HepG2 (cell line): ENCODE measurements around the gene PLEKHG5. TPM values are rescaled to one million over a fixed set of nuclear protein-coding genes. Genes with fewer than 3 reads are reported as not detected.

Source experiments
- ATAC-seq: fragments of 200-7000 bp; cut with Tn5 transposase; 3 replicates; pipeline ENCODE4 v1.9.1; 2020; ENCODE audit warnings: mild to moderate bottlenecking, moderate library complexity
- BruUV-seq: library from RNA; stranded (reverse); fragments of 400-500 nt; replicated peaks from 2 replicates; lab custom pipeline; 2021; lab: Mats Ljungman, UMichigan
- CTCF ChIA-PET: fragments of 300-600 bp; formaldehyde crosslinking; extraction: SDS; loops from one replicate; lab custom pipeline; 2021; ENCODE audit warnings: low total read pairs, inconsistent platforms, low intra/inter-chr PET ratio; lab: Yijun Ruan, JAX
- POLR2A ChIA-PET: fragments of 350-600 bp; sonication (Branson Sonifier 250); formaldehyde crosslinking; loops from one replicate; lab custom pipeline; 2020; ENCODE audit warnings: antibody characterized with exemption, inconsistent platforms; lab: Yijun Ruan, JAX
- DNase-seq: peaks from one replicate; pipeline ENCODE4 v3.0.0-alpha.2; 2015; ENCODE audit warnings: low spot score
- FAIRE-seq: peaks from 3 replicates; lab custom pipeline; 2011; peaks lifted over from hg19 to GRCh38; lab: Jason Lieb, UNC
- H2AFZ ChIP-seq: one replicate; pipeline ENCODE4 v1.6.1; 2011; ENCODE audit warnings: low read length, inconsistent platforms
- H3K27ac ChIP-seq: fragments of 300-600 bp; 3 replicates; pipeline ENCODE4 v1.8.0; 2011; ENCODE audit warnings: mixed run types, mild to moderate bottlenecking, mixed read lengths, low read length, inconsistent platforms; ENCODE audit not compliant: insufficient read depth; ENCODE audit errors: extremely low read length
- H3K27me3 ChIP-seq, 2 experiments: fragments of 200-600 bp in 1 of 2; 2 replicates in 1 of 2; 3 replicates in 1 of 2; pipeline versions ENCODE4 v1.6.0 to v1.8.0; 2011; ENCODE audit warnings: low read length in 2 of 2, mild to moderate bottlenecking in 2 of 2, moderate library complexity in 2 of 2, inconsistent platforms in 1 of 2; ENCODE audit not compliant: insufficient read depth in 2 of 2, control insufficient read depth in 1 of 2
- H3K36me3 ChIP-seq, 2 experiments: fragments of 200-600 bp in 1 of 2; replicated peaks in 1 of 2; 2 replicates in 1 of 2; 3 replicates in 1 of 2; pipeline versions ENCODE4 v1.5.1 to v1.8.0; 2011; ENCODE audit warnings: low read length in 2 of 2, inconsistent platforms in 1 of 2; ENCODE audit not compliant: insufficient read depth in 2 of 2, control insufficient read depth in 1 of 2
- H3K4me1 ChIP-seq: 2 replicates; pipeline ENCODE4 v1.5.1; 2012; ENCODE audit warnings: low read length, inconsistent platforms; ENCODE audit not compliant: insufficient read depth
- H3K4me2 ChIP-seq: 2 replicates; pipeline ENCODE4 v1.6.0; 2011; ENCODE audit warnings: low read depth, low read length, inconsistent platforms
- H3K4me3 ChIP-seq, 3 experiments: fragments of 200-600 bp in 1 of 3; sonication (generic), shearing (Covaris generic) in 1 of 3; replicated peaks in 1 of 3; 2 replicates each; pipeline ENCODE4 v1.5.1; 2011 to 2016; ENCODE audit warnings: low read length in 3 of 3, inconsistent platforms in 2 of 3, low read depth in 2 of 3, mild to moderate bottlenecking in 2 of 3, control low read depth in 1 of 3, mixed read lengths in 1 of 3; ENCODE audit not compliant: insufficient read depth in 1 of 3
- H3K79me2 ChIP-seq: one replicate; pipeline ENCODE4 v1.6.1; 2011; ENCODE audit warnings: low read length, inconsistent platforms; ENCODE audit not compliant: insufficient read depth
- H3K9ac ChIP-seq: 2 replicates; pipeline ENCODE4 v1.6.0; 2011; ENCODE audit warnings: mild to moderate bottlenecking, low read depth, low read length, inconsistent platforms; ENCODE audit not compliant: insufficient read depth
- H3K9me3 ChIP-seq: 2 replicates; pipeline ENCODE4 v1.5.1; 2012; ENCODE audit warnings: mild to moderate bottlenecking, low read length
- H4K20me1 ChIP-seq: 2 replicates; pipeline ENCODE4 v1.6.0; 2011; ENCODE audit warnings: inconsistent platforms, mild to moderate bottlenecking, low read length, moderate library complexity; ENCODE audit not compliant: insufficient read depth
- ARHGAP35 ChIP-seq: sonication (generic); formaldehyde crosslinking; IDR thresholded peaks from 2 replicates; pipeline ENCODE4 v1.9.0; 2022; ENCODE audit warnings: mild to moderate bottlenecking, inconsistent platforms, moderate library complexity, missing genetic modification reagents, borderline replicate concordance
- ARID2 ChIP-seq: sonication (generic); formaldehyde crosslinking; IDR thresholded peaks from 2 replicates; pipeline ENCODE4 v1.8.1; 2022; ENCODE audit warnings: mild to moderate bottlenecking, missing genetic modification reagents, borderline replicate concordance
- CBFB ChIP-seq: sonication (generic); formaldehyde crosslinking; IDR thresholded peaks from 2 replicates; pipeline ENCODE4 v1.4.0; 2020; ENCODE audit warnings: missing genetic modification reagents
- CBX1 ChIP-seq: IDR thresholded peaks from one replicate; pipeline ENCODE4 v1.6.1; 2016; ENCODE audit warnings: antibody characterized with exemption, low read depth
- HNF4G ChIP-seq, 2 experiments: sonication (generic) in 1 of 2; formaldehyde crosslinking in 1 of 2; IDR thresholded peaks; 2 replicates each; pipeline versions ENCODE4 v1.4.0 to v1.6.1; 2011 to 2020; ENCODE audit warnings: borderline replicate concordance in 2 of 2, low read depth in 2 of 2, mild to moderate bottlenecking in 2 of 2, low read length in 1 of 2, missing genetic modification reagents in 1 of 2, moderate library complexity in 1 of 2
- LCORL ChIP-seq, 2 experiments: fragments of 450-650 bp in 1 of 2; sonication (generic) in 1 of 2; formaldehyde crosslinking in 1 of 2; IDR thresholded peaks; 2 replicates each; pipeline versions ENCODE4 v1.5.0 to v1.6.1; 2017 to 2020; ENCODE audit warnings: antibody characterized with exemption in 1 of 2, missing genetic modification reagents in 1 of 2
- PAXIP1 ChIP-seq: sonication (generic); formaldehyde crosslinking; conservative IDR thresholded peaks from 2 replicates; pipeline ENCODE4 v1.4.0; 2020; ENCODE audit warnings: mild to moderate bottlenecking, missing genetic modification reagents, moderate library complexity
- RELA ChIP-seq: sonication (generic); formaldehyde crosslinking; IDR thresholded peaks from 2 replicates; pipeline ENCODE4 v1.4.0; 2020; ENCODE audit warnings: missing genetic modification reagents
- RFX5 ChIP-seq: IDR thresholded peaks from 2 replicates; pipeline ENCODE4 v1.6.1; 2011; ENCODE audit warnings: low read depth, low read length, improper control_type of control experiment
- SNAPC5 ChIP-seq: sonication (generic); formaldehyde crosslinking; IDR thresholded peaks from 2 replicates; pipeline ENCODE4 v1.8.1; 2023; ENCODE audit warnings: mild to moderate bottlenecking, missing genetic modification reagents, borderline replicate concordance
- SP2 ChIP-seq: sonication (generic); formaldehyde crosslinking; IDR thresholded peaks from 2 replicates; pipeline ENCODE4 v1.5.1; 2020; ENCODE audit warnings: mild to moderate bottlenecking, missing genetic modification reagents
- STAT6 ChIP-seq: sonication (generic); formaldehyde crosslinking; IDR thresholded peaks from 2 replicates; pipeline ENCODE4 v1.4.0; 2020; ENCODE audit warnings: missing genetic modification reagents, mild to moderate bottlenecking, borderline replicate concordance
- ZMAT5 ChIP-seq: sonication (generic); formaldehyde crosslinking; IDR thresholded peaks from 2 replicates; pipeline ENCODE4 v1.5.0; 2020; ENCODE audit warnings: mild to moderate bottlenecking, low read depth, missing genetic modification reagents, borderline replicate concordance
- ZNF557 ChIP-seq: sonication (generic); formaldehyde crosslinking; IDR thresholded peaks from 2 replicates; pipeline ENCODE4 v1.4.0; 2020; ENCODE audit warnings: missing genetic modification reagents
- ZNF7 ChIP-seq: IDR thresholded peaks from 2 replicates; pipeline ENCODE4 v1.6.1; 2016; ENCODE audit warnings: missing biosample characterization, missing genetic modification reagents
- ZSCAN25 ChIP-seq: sonication (generic); formaldehyde crosslinking; IDR thresholded peaks from 2 replicates; pipeline ENCODE4 v1.8.0; 2022; ENCODE audit warnings: mild to moderate bottlenecking, missing genetic modification reagents
- WGBS: methylation state at CpG from one replicate; pipeline ENCODE4 v1.1.6; 2017; ENCODE audit warnings: low lambda C conversion rate; 5-methylcytosine and 5-hydroxymethylcytosine counted together
- in situ Hi-C: cut with HindIII; loops from 2 replicates; pipeline ENCODE4 v1.10.0; 2017; ENCODE audit warnings: low pct_unique_long_range_greater_than_20kb; ENCODE audit not compliant: extremely low pct_ligation_motif_present
- intact Hi-C: fragments of 100-400 bp; cut with micrococcal nuclease; formaldehyde crosslinking; loops from one replicate; pipeline ENCODE4 v1.10.0; 2022; ENCODE audit not compliant: unreplicated experiment
- polyA plus RNA-seq, 8 experiments: library from polyadenylated mRNA; depleted of rRNA in 3 of 8; stranded (reverse) in 7 of 8; unstranded in 1 of 8; fragments of >200 nt; fragmentation: Illumina TruSeq in 4 of 8; extraction: Trizol in 4 of 8; gene quantifications; 2 replicates each; pipeline versions ENCODE4 v1.2.1 to v1.2.3, GENCODE V29; 2011 to 2016; ENCODE audit warnings: low read depth in 4 of 8, missing spikeins in 1 of 8, mixed read lengths in 1 of 8; ENCODE audit not compliant: insufficient read depth in 1 of 8
- total RNA-seq, 5 experiments: library from RNA; depleted of rRNA; stranded (reverse); fragments of >200 nt; fragmentation: Illumina TruSeq; extraction: Trizol; gene quantifications; 2 replicates each; pipeline ENCODE4 v1.2.3, GENCODE V29; 2016; ENCODE audit warnings: low read depth in 1 of 5

PLEKHG5 gene
- total and polyA plus RNA-seq, 2 of the 13 experiments (the other 11 are each of a cell fraction or from before 2014, with no cell fraction given) = 1.9 to 3.5 TPM

- TF ChIP-seq CBFB (no peak), RELA (CRISPR knock-in tag) (no peak), STAT6 (no peak), CBX1 (no peak), ARHGAP35 (CRISPR knock-in tag) (no peak), ZNF557 (CRISPR knock-in tag) (no peak), ZMAT5 (CRISPR knock-in tag) (no peak), ZNF7 (CRISPR knock-in tag) (no peak), ZSCAN25 (CRISPR knock-in tag) (peak; percentile 86)
Measured at GRCh38 chr1:6511561-6512244, 20.2 kb upstream of the PLEKHG5 start (continued).

- H2AFZ ChIP-seq = no peak overlapping the region
- no peak for FAIRE-seq
- H3K9ac ChIP-seq = no peak overlapping the region; the same call in 1 of the 2 replicates
- H3K27ac ChIP-seq = peak overlapping the region; percentile 54
- peak overlapping the region; percentile 90; the same call in 1 of the 2 replicates for H3K4me2 ChIP-seq
- POLR2A ChIA-PET = no interaction called here
- intact Hi-C loops (no loop called here), in situ Hi-C loops (no loop called here)
- H3K36me3 ChIP-seq = no peaks in the 10 kb centered on the region
- H4K20me1 ChIP-seq = no peaks in the 10 kb centered on the region
- WGBS = 14% methylated on average over 6 of the region's 6 CpGs
- no TSS peak for BruUV-seq
- peaks cover 70% of the 10 kb centered on the region for H3K4me1 ChIP-seq
- peaks cover 15 to 27% of the 10 kb centered on the region in 2 experiments; a peak in 4 of 5 replicates for H3K27me3 ChIP-seq
- ATAC-seq = no peak
- no peaks in the 10 kb centered on the region for H3K9me3 ChIP-seq
- H3K79me2 ChIP-seq = no peaks in the 10 kb centered on the region
- CTCF ChIA-PET = no interaction called here
- peak overlapping the region in 1 of 3 experiments; percentile 53; a peak in 1 of 6 replicates for H3K4me3 ChIP-seq
- DNase-seq = peak; percentile 32
- TF ChIP-seq SNAPC5 (CRISPR knock-in tag) (no peak), HNF4G (IDR thresholded peaks at IDR 0.05; ENCODE audit: borderline replicate concordance, low read depth, low read length) (0 out of 2 replicates have a peak, but pooled peaks have one; percentile 12), HNF4G (CRISPR knock-in tag; IDR thresholded peaks at IDR 0.05; ENCODE audit: borderline replicate concordance, low read depth) (no peak), PAXIP1 (CRISPR knock-in tag) (peak; percentile 41; the same call in 1 of the 2 replicates), RFX5 (no peak), SP2 (CRISPR knock-in tag) (0 out of 2 replicates have a peak, but pooled peaks have one; percentile 16), LCORL (IDR thresholded peaks at IDR 0.05) (no peak), LCORL (CRISPR knock-in tag; IDR thresholded peaks at IDR 0.05) (0 out of 2 replicates have a peak, but pooled peaks have one; percentile 27), ARID2 (CRISPR knock-in tag) (no peak)
Measured at GRCh38 chr1:6511056-6511455, 19.6 kb upstream of the PLEKHG5 start.
